Hypothalamus (tissue), 51 donors: ENCODE results near the gene ST7.
"Not testable (repeated sequence)": the region's sequence is repeated elsewhere in the genome, so short reads cannot be mapped to it uniquely, and the experiment has no call there.

Experiments
- DNase-seq, 51 donors: peaks; one replicate each; lab custom pipeline; 2025; lab: John Stamatoyannopoulos, UW

The ST7 gene

GRCh38 chr7:117118579-117119180, 165.4 kb downstream of the ST7 start:
- DNase-seq: no peak

- DNase-seq: peak in 40 of 51 donors; percentile 9 to 81 (median 46)
Measured at GRCh38 chr7:117119192-117119924, 166.1 kb downstream of the ST7 start.

GRCh38 chr7:117120321-117120720, 167.0 kb downstream of the ST7 start:
- not testable (repeated sequence) for DNase-seq

GRCh38 chr7:117122036-117122435, 168.7 kb downstream of the ST7 start:
- not testable (repeated sequence) for DNase-seq

DNA sequence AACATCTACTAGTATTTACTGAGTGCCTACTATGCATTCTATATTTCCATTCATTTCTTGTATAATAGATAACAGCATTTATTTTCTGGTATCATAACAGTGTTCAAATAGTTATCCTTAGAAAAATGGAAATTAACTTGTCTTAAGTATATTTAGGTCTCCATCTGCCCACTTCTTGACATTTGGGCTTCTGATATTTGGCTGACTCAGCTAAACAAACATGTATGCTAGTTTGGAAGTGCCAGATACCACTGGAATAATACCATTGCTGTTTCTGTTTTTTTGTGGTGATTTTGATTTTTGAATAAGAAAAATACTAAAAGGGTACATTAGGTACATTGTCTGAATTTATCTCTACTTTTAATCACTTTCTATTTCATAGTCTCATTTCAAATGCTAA, 169.2 kb downstream of the ST7 start:
- DNase-seq: no peak

GRCh38 chr7:117123311-117123926, 170.1 kb downstream of the ST7 start:
- no peak for DNase-seq

DNA sequence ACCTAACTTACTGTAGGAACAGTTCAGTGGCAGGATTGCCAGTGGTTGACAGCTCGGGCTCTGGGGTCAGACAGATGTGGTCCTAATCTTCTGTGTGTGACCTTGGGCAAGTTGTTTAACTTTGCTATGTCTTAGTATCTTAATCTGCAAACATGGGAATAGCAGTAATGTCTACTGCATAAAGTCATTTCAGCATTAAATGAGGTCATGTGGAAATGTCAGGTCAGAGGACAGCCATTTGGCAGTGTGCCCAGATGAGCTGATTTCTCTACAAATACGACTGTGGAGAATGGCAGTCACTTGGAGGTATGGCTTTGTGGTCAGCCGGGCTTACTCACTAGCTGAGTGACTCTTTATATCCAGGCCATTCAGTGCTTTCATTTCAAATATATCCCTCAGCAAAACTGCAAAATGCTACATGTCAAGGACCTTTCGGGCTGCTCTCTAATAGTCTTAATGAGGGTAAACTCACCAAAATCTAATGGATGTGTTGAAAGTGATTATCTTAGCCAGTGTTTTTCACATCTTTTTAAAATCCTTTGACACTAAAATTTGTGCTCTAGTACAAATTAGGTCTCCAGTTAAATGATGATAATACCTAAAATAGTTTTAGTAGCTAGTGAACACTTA, 171.4 kb downstream of the ST7 start:
- peak in 7 of 51 donors; percentile 6 to 38 (median 11) for DNase-seq

DNA sequence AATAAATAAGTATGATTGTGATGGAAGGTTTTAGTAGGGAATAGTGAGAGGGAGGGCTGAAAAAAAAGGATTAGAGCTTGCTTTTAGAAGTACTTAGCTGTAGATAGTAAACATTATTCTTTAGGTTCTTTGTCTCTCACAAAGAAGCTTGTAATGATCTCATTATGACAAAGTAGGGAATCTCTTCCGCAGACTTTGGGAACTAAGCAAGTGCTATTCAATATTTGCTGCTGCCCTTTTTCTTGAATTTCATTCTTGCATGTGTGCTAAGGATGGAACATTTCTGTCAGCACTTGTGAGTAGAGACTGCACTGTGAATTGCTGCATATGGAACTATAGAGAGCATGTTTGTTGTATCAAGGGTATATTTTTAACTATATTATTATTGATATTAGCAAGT, 173.4 kb downstream of the ST7 start:
- DNase-seq: no peak

- peak in 15 of 51 donors; percentile 4 to 59 (median 21) for DNase-seq
Measured at GRCh38 chr7:117127585-117128168, 174.4 kb downstream of the ST7 start.

GRCh38 chr7:117129521-117129955, 176.2 kb downstream of the ST7 start:
- DNase-seq: no peak

DNA sequence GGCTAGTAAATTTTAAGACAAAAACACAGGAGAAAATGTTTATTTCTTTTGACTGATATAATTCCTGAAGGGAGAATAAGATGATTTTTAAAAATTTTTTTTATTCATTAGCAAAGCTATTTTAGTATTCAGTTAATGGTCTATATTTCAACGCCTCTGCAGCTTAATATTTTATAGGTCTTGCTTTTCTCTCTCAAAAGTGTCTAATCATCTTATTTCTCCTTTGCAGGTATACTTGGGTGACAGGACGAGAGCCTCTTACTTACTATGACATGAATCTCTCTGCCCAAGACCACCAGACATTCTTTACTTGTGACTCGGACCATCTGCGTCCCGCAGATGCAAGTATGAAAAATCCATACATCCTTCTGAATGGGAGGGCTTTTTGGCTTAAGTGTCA, 177.0 kb downstream of the ST7 start:
- no peak for DNase-seq

- no peak for DNase-seq
Measured at GRCh38 chr7:117132321-117133120, 179.2 kb downstream of the ST7 start.

GRCh38 chr7:117133125-117133524, 179.8 kb downstream of the ST7 start:
- no peak for DNase-seq

GRCh38 chr7:117134411-117134810, 181.1 kb downstream of the ST7 start:
- no peak for DNase-seq

DNA sequence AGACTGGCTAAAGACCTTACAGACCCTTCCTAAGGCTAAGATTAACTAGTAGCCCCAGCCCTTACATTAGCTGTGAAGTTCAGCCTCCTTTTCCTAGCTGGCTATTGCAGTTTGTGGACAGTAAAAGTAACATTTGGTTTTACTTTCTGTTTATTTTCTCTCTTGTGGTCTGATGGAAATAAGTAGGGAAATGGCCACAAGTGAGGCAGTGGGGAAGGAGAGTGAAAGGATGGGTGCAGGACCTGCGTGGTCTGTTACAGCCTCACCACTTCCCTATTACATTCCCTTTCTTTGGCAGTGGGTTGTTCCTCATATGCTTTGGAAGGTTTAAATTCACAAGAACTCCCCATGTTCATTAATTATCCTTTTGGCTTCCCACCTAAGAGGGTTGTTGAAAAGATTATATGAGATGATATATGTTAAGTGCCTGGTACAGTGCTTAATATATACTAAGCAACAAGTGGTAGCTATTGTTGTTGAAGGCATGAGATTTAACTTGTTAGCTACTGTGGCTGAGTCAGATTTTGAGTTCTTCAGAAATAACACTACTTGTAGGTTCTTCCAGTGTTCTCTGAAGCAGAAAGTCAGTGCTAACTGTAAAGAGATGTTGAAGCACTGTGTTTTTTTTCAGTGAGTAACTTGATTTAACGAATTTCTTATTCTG, 181.7 kb downstream of the ST7 start:
- no peak for DNase-seq

DNA sequence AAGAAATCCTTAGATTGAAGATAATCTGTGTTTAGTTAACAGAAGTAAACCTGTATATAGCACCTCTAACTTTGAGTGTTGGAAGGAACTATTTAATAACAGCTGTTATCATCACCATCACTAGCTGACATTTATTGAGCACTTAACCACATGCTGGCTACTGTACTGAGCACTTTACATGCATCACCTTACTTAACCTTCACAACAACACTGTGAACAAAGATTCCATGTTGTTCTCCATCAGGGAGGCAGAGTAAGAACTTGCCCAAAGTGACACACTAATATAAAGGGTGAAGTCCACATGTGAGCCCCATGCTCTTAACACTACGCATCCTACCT, 182.2 kb downstream of the ST7 start:
- no peak for DNase-seq

- DNase-seq: no peak
Measured at GRCh38 chr7:117137868-117138267, 184.6 kb downstream of the ST7 start.

- no peak for DNase-seq
Measured at GRCh38 chr7:117138495-117138894, 185.2 kb downstream of the ST7 start.

DNA sequence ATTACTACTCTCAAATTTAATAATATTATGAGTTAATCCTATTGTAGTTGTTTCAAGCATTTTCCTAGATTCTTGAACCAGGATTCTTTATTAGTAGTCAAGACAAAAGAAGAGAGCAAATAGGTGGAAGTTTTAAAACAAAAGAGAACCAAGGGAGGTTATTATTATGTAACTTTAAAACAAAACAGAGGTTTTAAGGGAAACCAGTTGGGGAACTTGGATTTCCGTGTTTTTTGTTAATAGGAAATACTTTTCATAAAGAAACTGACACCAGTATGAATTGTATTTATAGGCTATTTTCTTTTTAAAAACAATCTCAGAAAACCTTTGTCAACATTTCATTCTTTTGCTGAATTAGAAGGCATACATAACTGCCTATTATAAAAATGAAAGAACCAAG, 185.7 kb downstream of the ST7 start:
- DNase-seq: no peak
